Effector CD4-positive, alpha-beta T cell (primary cell): Measurements from ENCODE around the gene SGSM2.

Experiments used
- DNase-seq: peaks from one replicate; pipeline ENCODE4 v3.0.0-alpha.2; 2020

Gene SGSM2

GRCh38 chr17:2399572-2400473 lies 62.5 kb downstream of the SGSM2 start:
- peak; percentile 88 for DNase-seq

DNA sequence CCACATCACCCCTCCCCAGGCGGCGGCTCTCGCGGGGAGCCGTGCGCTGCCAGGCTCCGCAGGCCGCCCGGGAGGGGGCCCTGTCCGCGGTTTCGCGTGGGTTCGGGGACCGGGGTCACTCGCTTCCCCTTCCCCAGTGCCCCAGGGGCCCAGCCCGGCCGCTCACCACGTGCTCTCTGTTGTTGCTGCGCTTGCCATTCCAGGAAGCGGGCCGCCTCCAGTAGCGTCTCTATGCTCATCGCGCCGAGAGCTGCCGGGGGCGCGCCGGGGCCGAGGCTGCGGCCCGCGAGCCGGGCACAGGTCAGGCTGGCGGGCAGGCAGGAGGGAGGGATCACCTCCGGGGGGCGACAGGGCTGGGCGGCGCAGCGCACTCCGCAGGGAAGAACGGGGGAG lies 63.2 kb downstream of the SGSM2 start:
- DNase-seq = peak; percentile 46

DNA sequence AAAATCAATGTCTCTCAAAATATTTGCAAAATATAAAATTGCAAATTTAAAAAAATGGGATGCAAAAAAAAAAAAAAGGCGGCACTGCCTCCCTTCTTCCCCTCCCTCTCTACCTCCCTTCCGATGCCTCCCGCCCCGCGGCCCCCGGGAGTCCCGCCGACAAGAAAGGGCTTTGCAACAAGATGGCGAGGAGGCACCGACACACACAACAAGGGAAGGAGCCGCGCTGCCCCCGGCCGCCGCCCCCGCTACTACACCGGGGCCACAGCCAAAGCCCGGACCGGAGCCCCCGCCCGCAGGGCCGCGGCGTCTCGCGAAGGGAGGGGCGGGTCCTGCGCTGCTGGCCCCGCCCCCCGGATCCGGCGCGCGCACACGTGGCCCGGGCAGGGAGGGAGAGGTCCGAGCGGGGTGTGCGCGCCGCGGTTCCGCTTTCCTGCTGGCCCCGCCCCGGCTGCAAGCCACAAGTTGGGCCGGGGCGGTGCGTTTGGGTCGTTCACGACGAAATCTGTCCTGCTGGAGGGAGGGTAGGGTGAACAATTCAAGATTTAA lies 63.6 kb downstream of the SGSM2 start, which contains the start of gene MNT:
Gene MNT (minus strand): TSS at position 184 of the 549 bp plus-strand sequence. CDS start 348 bp downstream, outside the sequence.
- DNase-seq = peak; percentile 93

DNA sequence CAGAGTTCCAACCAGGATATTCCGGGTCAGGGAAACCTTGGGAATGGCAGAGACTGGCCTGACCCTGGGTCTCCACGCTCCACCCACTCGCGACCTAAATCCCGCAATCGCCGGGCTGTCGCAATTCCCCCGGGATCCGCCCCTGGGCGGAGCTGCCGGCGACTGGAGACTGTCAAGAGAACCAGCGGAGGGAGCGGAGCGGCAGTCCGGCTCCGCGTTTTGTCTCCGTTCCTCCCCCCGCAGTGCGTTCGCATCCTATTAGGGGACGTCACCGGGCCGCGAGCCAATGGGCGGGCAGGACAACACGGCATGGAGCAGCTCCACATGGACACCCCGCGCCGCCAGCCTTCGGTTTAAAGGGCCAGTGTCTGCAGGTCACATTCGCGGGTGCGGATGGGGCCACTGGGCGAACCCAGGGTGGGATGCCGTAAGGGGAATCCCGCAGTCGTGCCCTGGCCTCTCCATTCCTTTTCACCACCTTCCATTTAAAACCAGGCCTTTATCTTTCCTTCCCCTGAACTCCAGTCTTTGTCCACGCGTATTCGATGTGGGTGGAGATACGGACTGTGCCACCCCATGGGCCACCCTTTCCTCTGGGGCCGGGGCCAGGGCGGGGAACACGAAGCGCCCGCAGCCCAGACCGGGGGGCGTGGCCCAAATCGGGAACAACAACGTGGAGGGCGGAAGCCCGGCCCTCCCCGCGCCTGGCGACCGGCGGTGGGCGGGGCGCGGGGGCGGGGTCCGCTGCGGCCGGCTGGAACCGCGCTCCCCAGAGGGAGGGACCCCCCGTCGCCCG lies 64.3 kb downstream of the SGSM2 start:
- DNase-seq = peak; percentile 99

DNA sequence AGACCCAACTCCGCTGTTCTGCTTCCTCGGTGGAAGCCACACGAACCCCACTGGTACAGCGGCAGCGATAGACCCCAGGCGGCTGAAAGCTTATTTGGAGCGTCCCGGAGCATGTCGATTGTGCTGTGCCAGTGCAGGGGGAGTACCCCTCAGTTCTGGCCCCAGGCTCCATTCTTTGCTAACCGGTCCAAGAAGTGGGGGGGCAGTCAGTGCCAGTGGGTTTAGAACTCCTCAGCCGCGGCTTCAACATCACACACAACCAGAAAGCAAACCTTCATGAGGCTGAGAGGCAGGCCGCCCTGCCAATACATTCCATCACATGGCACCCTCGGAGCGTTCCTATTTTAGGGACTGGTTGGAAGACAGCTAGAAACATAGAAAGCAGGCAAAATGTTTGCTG lies 65.2 kb downstream of the SGSM2 start:
- DNase-seq = no peak

GRCh38 chr17:2403044-2403443 lies 65.7 kb downstream of the SGSM2 start:
- DNase-seq = no peak

DNA sequence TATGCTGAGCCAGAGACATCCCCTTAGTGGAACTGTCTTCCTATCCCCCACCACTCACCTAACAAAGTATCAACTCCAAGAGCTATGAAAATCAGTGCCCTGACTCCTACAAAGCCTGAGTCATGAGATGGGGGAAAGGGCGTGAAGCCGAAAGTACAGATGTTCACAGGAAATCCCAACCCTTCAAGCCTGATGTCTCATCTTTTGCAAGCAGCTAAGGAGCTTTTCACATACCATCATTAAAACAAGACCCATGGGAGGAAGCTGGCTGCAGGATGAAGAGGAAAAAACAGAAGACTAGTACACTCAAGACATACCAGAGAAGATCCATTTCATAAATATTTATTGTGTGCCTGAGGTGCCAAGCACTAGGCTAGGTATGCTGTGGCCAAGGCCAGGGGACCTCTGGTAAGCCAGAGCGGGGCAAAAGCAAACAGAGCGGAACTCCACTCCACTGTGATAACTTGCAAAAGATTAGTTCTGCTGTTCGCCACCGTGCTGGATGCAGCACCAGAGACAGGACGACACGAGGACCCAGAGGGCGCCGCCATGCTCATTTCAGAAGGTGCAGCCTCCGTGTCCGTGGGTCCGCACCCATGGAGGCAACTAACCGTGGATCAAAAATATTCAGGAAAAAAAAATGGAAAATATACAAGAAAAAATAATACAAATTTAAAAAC lies 68.1 kb downstream of the SGSM2 start:
- DNase-seq = no peak

GRCh38 chr17:2406271-2406902 lies 69.1 kb downstream of the SGSM2 start:
- DNase-seq = no peak

DNA sequence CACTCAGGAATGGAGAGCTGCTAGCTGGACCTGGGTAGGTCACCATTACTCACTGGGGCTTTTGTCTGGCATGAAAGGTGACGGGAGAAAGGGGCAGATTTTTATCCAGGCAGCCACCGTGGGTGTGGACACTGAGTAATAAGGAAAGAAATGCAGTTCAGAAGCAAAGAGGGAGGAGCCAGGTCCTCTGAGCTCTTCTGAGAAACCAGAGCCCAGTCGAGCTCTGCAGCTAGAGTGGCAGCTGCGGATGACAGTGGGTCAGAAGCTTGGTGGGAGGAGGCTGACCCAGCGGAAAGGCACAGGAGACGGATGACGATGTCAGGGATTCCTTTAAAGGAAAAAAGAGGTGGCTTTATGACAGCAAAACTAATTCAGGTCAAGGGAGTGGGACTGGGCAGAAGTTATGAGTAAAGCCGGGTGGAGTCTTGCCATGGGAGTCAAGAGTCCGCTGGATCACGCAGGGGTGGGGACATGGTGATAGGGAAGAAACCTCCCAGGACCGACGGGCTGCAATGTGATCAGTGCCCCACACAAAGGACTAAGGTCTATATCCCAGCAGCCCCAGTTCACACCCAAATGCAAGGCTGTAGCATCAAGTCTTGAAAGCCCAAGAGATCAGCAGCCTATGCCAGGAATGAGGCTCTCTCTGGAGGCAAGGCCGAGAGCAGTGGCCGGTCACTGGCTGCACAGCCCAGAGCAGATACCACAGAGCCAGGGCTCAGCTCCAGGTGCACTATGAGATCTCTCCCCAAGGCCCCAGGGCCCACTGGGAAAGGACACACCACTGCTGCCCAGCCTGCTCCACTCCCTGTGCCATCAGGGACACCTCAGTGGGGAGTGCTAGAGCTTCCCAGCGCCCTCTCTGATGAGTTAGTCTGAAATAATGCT lies 69.8 kb downstream of the SGSM2 start:
- no peak for DNase-seq

DNA sequence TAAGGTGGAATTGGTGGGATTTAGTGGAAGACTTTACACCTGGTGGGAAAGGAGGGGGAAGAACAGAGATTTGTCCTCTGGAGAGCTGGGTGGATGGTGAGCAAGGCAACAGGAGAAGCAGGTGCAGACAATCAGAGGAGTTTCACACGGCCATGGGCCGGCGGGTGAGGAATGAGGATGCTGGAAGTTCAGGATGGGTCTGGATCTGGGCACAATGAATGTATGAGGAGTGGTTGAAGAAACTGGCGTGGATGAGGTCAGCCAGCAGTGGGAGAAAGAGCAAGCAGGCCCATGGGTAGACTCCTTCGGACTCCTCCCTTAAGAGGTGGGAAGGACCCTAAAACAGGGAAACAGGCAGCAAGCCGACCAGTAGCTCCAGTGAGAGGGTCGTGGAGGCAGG lies 73.7 kb downstream of the SGSM2 start:
- no peak for DNase-seq

GRCh38 chr17:2412561-2413021 lies 75.3 kb downstream of the SGSM2 start:
- DNase-seq = no peak

- DNase-seq = no peak
Measured at GRCh38 chr17:2414446-2415064, 77.3 kb downstream of the SGSM2 start.

- no peak for DNase-seq
Measured at GRCh38 chr17:2415081-2415480, 77.8 kb downstream of the SGSM2 start.

GRCh38 chr17:2416010-2416734 lies 78.9 kb downstream of the SGSM2 start:
- peak; percentile 83 for DNase-seq

- no peak for DNase-seq
Measured at GRCh38 chr17:2418572-2418971, 81.3 kb downstream of the SGSM2 start.

DNA sequence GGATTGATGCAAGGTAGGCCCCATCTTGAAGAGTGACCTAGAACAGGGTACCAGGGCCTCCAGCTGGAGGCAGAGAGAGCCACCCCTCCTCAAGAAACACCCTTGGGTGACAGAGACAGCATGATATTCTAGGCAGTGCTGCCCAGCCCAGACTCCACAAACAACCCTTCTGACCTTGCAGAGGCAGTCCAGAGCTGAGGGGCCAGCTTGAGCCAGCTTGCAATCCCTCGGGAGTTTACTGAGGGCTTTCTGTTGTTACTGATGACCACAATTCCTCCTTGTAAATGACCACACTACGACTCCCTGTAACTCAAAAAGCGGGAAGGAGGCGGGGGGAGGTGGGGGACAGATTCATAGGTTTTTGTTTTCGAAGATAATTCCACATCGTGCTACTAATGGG lies 82.2 kb downstream of the SGSM2 start:
- no peak for DNase-seq

- DNase-seq = no peak
Measured at GRCh38 chr17:2420176-2420575, 82.9 kb downstream of the SGSM2 start.

GRCh38 chr17:2421315-2422147 lies 84.2 kb downstream of the SGSM2 start:
- no peak for DNase-seq

DNA sequence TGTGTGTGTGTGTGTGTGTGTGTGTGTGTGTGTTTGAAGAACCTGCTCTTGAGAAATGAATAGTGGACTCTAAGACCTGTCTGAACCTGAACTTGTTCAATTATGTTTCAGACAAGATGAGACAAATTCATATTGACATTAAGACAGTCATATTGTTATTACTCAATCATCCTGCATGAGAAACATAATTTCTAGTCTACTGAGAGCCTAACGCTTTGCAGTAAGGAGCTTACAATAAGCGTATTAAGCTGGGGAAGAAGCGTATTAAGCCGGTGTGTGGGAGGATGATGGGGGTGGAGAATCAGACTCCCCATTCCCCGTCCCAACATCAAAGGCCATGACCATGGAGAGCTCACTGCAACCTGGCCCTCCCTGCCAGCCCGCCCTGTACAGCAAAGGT lies 86.0 kb downstream of the SGSM2 start:
- DNase-seq = no peak
